Left renal cortex interstitium (tissue), 4 donors: ENCODE results near the gene FALEC. TPM values are rescaled to one million over a fixed set of nuclear protein-coding genes. Genes with fewer than 3 reads are reported as not detected.

Experiments used
- DNase-seq, 4 donors: peaks; one replicate each; pipeline ENCODE4 v3.0.0-alpha.2; 2013; ENCODE audit warnings: low read depth in 4 of 4, low spot score in 2 of 4, missing footprints in 1 of 4
- polyA plus RNA-seq, 4 donors: library from polyadenylated mRNA; unstranded; fragments of 120-200 nt; gene quantifications; one replicate each; pipeline ENCODE4 v1.2.1, GENCODE V29; 2013; ENCODE audit not compliant: insufficient read length in 4 of 4

Gene FALEC
- polyA plus RNA-seq, 4 donors, result 0.55 to 0.64 (median 0.64) TPM; not detected in 1

GRCh38 chr1:150543500-150544143 is 28.1 kb downstream of the FALEC start:
- no peak for DNase-seq

- DNase-seq, result no peak
Observed at GRCh38 chr1:150544204-150544603, 28.7 kb downstream of the FALEC start.

- DNase-seq, result no peak
Observed at GRCh38 chr1:150545486-150546032, 30.0 kb downstream of the FALEC start.

GRCh38 chr1:150546294-150546937 is 30.9 kb downstream of the FALEC start:
- DNase-seq, result no peak

- DNase-seq, result no peak
Observed at GRCh38 chr1:150548324-150548631, 32.7 kb downstream of the FALEC start.

GRCh38 chr1:150548632-150549495 is 33.3 kb downstream of the FALEC start, which contains the start of gene ADAMTSL4:
Gene ADAMTSL4, plus strand, starts transcription at chr1:150549408. Its CDS starts 2,881 bp downstream, at chr1:150552289.
- DNase-seq, result no peak

GRCh38 chr1:150549496-150550221 is 34.1 kb downstream of the FALEC start:
- DNase-seq, result no peak

GRCh38 chr1:150550222-150551050 is 34.9 kb downstream of the FALEC start:
- DNase-seq, result no peak

GRCh38 chr1:150551051-150551783 is 35.7 kb downstream of the FALEC start:
- DNase-seq, result no peak

- DNase-seq, result no peak
Observed at GRCh38 chr1:150551784-150552127, 36.2 kb downstream of the FALEC start.

- no peak for DNase-seq
Observed at GRCh38 chr1:150552128-150552910, 36.8 kb downstream of the FALEC start.

GRCh38 chr1:150552911-150553289 is 37.3 kb downstream of the FALEC start:
- no peak for DNase-seq

- no peak for DNase-seq
Observed at GRCh38 chr1:150553392-150554085, 38.0 kb downstream of the FALEC start.

- no peak for DNase-seq
Observed at GRCh38 chr1:150554086-150554452, 38.5 kb downstream of the FALEC start.

GRCh38 chr1:150555198-150555970 is 39.8 kb downstream of the FALEC start:
- DNase-seq, result no peak

- DNase-seq, result no peak
Observed at GRCh38 chr1:150555971-150556865, 40.7 kb downstream of the FALEC start.
